ENCODE results near the gene SLC1A3. TPM values are rescaled to one million over a fixed set of nuclear protein-coding genes. Genes with fewer than 3 reads are reported as not detected.

Gene SLC1A3
- total RNA-seq, 4 donors from 2014 or later: 9.3 to 17.0 (median 15.4) TPM

GRCh38 chr5:36631154-36631553, 24.7 kb downstream of the SLC1A3 start:
- intact Hi-C loops (cut with DNase I): no loop called here
- Histone ChIP-seq H3K27ac (no peak overlapping the region), H3K4me1 (no peaks in the 10 kb centered on the region), H3K36me3 (no peaks in the 10 kb centered on the region), H3K4me3 (replicated peaks in 1 of 3) (no peak overlapping the region), H3K9me3 (no peaks in the 10 kb centered on the region), H3K27me3 (no peaks in the 10 kb centered on the region)
- TF ChIP-seq POLR2A (IDR thresholded peaks at IDR 0.05): no peak
- TF ChIP-seq CTCF (IDR thresholded peaks at IDR 0.05): no peak
- 62 to 71% methylated on average over 1 of the region's 1 CpG for WGBS, 2 donors
- no peak for DNase-seq

GRCh38 chr5:36631620-36632362, 25.4 kb downstream of the SLC1A3 start:
- no peaks in the 10 kb centered on the region for H3K4me1 ChIP-seq
- no peaks in the 10 kb centered on the region for H3K36me3 ChIP-seq
- intact Hi-C loops (cut with DNase I): no loop called here
- no peaks in the 10 kb centered on the region for H3K27me3 ChIP-seq
- no peak for DNase-seq
- 66 to 78% methylated on average over 5 of the region's 5 CpGs for WGBS, 2 donors
- H3K27ac ChIP-seq: no peak overlapping the region
- no peaks in the 10 kb centered on the region for H3K9me3 ChIP-seq
- no peak overlapping the region for H3K4me3 ChIP-seq (replicated peaks in 1 of 3)
- no peak for TF ChIP-seq POLR2A (IDR thresholded peaks at IDR 0.05)
- no peak for TF ChIP-seq CTCF (IDR thresholded peaks at IDR 0.05)

- Histone ChIP-seq H3K9me3 (no peaks in the 10 kb centered on the region), H3K27me3 (no peaks in the 10 kb centered on the region), H3K36me3 (no peaks in the 10 kb centered on the region), H3K27ac (no peak overlapping the region), H3K4me1 (no peaks in the 10 kb centered on the region), H3K4me3 (replicated peaks in 1 of 3) (no peak overlapping the region)
- intact Hi-C loops (cut with DNase I): no loop called here
- DNase-seq: no peak
- no peak for TF ChIP-seq POLR2A (IDR thresholded peaks at IDR 0.05)
Observed at GRCh38 chr5:36632363-36632664, 25.9 kb downstream of the SLC1A3 start.

GRCh38 chr5:36635721-36636390, 29.4 kb downstream of the SLC1A3 start:
- Histone ChIP-seq H3K36me3 (no peaks in the 10 kb centered on the region), H3K4me1 (no peaks in the 10 kb centered on the region), H3K27me3 (no peaks in the 10 kb centered on the region), H3K4me3 (replicated peaks in 1 of 3) (no peak overlapping the region), H3K9me3 (no peaks in the 10 kb centered on the region), H3K27ac (no peak overlapping the region)
- TF ChIP-seq CTCF (IDR thresholded peaks at IDR 0.05) (no peak), POLR2A (IDR thresholded peaks at IDR 0.05) (no peak)
- intact Hi-C loops (cut with DNase I): no loop called here
- no peak for DNase-seq
- WGBS, 2 donors: 91 to 94% methylated on average over 9 of the region's 9 CpGs

GRCh38 chr5:36637101-36637500, 30.7 kb downstream of the SLC1A3 start:
- intact Hi-C loops (cut with DNase I): no loop called here
- Histone ChIP-seq H3K4me1 (no peaks in the 10 kb centered on the region), H3K27me3 (no peaks in the 10 kb centered on the region), H3K4me3 (replicated peaks in 1 of 3) (no peak overlapping the region), H3K27ac (no peak overlapping the region), H3K36me3 (no peaks in the 10 kb centered on the region), H3K9me3 (no peaks in the 10 kb centered on the region)
- WGBS, 2 donors: 93 to 94% methylated on average over 4 of the region's 4 CpGs
- no peak for TF ChIP-seq CTCF (IDR thresholded peaks at IDR 0.05)
- no peak for TF ChIP-seq POLR2A (IDR thresholded peaks at IDR 0.05)
- no peak for DNase-seq

Measured in thyroid gland (tissue), 4 donors.